Body of pancreas (tissue), 4 donors: ENCODE measurements around the gene TRAPPC2. TPM values are rescaled to one million over a fixed set of nuclear protein-coding genes. Genes with fewer than 3 reads are reported as not detected.

Source experiments
- ATAC-seq: fragments of 150-250 bp; one replicate; pipeline ENCODE4 v1.9.1; 2016
- DNase-seq, 4 donors: peaks; one replicate each; pipeline ENCODE4 v3.0.0-alpha.2; 2019
- H3K27ac ChIP-seq, 4 donors: fragments of 200-600 bp; sonication (generic); 1 replicate in 3 of 4; 2 replicates in 1 of 4; pipeline versions ENCODE4 v1.5.1 to v1.6.1; 2016 to 2019; ENCODE audit warnings: mild to moderate bottlenecking in 1 of 4, mixed read lengths in 1 of 4, moderate library complexity in 1 of 4
- H3K27me3 ChIP-seq, 2 donors: fragments of 200-600 bp; sonication (generic); one replicate each; pipeline ENCODE4 v1.6.0; 2016; ENCODE audit warnings: mild to moderate bottlenecking in 1 of 2
- H3K36me3 ChIP-seq, 2 donors: fragments of 200-600 bp; sonication (generic); replicated peaks in 1 of 2; 2 replicates each; pipeline ENCODE4 v1.5.1; 2016; ENCODE audit warnings: low read depth in 2 of 2; ENCODE audit not compliant: insufficient read depth in 1 of 2
- H3K4me1 ChIP-seq: fragments of 200-600 bp; sonication (generic); one replicate; pipeline ENCODE4 v1.6.0; 2016
- H3K4me3 ChIP-seq, 2 donors: fragments of 200-600 bp; sonication (generic); 1 replicate in 1 of 2; 2 replicates in 1 of 2; pipeline ENCODE4 v1.5.1; 2016 to 2019
- H3K9me3 ChIP-seq, 3 donors: fragments of 200-600 bp; sonication (generic); 1 replicate in 2 of 3; 2 replicates in 1 of 3; pipeline ENCODE4 v1.5.1; 2016
- CTCF ChIP-seq, 7 experiments: fragments of 450-650 bp in 4 of 7; fragments of 200-600 bp in 3 of 7; sonication (generic) in 3 of 7; IDR thresholded peaks; one replicate each; pipeline ENCODE4 v1.5.1; 2016 to 2019; ENCODE audit warnings: antibody characterized with exemption in 7 of 7
- POLR2A ChIP-seq, 3 donors: fragments of 450-650 bp; IDR thresholded peaks; one replicate each; pipeline ENCODE4 v1.6.1; 2016; ENCODE audit warnings: antibody characterized with exemption in 3 of 3, mild to moderate bottlenecking in 2 of 3
- WGBS, 2 donors: methylation state at CpG; one replicate each; pipeline ENCODE4 v1.1.5; 2017; 5-methylcytosine and 5-hydroxymethylcytosine counted together
- intact Hi-C: fragments of 100-400 bp; cut with DNase I; formaldehyde crosslinking; loops from one replicate; pipeline ENCODE4 v1.15.1; 2023
- total RNA-seq, 2 donors: library from RNA; depleted of rRNA; stranded (reverse); fragments of >200 nt; gene quantifications; one replicate each; pipeline ENCODE4 v1.1.0, GENCODE V29; 2016

TRAPPC2 gene
- total RNA-seq, 2 donors from 2014 or later, result 14.5 to 28.5 TPM

- no peaks in the 10 kb centered on the region for H3K36me3 ChIP-seq
- H3K9me3 ChIP-seq, result no peaks in the 10 kb centered on the region
- intact Hi-C loops, result no loop called here
- WGBS, 2 donors, result 34 to 46% methylated on average over 5 of the region's 5 CpGs
- TF ChIP-seq POLR2A (IDR thresholded peaks at IDR 0.05) (no peak), CTCF (IDR thresholded peaks at IDR 0.05) (no peak)
- peak overlapping the region in 3 of 4 donors; percentile 43 to 67 (median 44) for H3K27ac ChIP-seq
- no peak overlapping the region for H3K4me3 ChIP-seq
- ATAC-seq (peak; percentile 42), DNase-seq (peak in 3 of 4 donors; percentile 18 to 66 (median 19))
- peaks cover 60% of the 10 kb centered on the region for H3K4me1 ChIP-seq
- H3K27me3 ChIP-seq, result no peaks in the 10 kb centered on the region
Measured at GRCh38 chrX:13702111-13702789, 32.2 kb downstream of the TRAPPC2 start.

GRCh38 chrX:13700380-13700779 lies 34.0 kb downstream of the TRAPPC2 start:
- 18 to 28% methylated on average over 4 of the region's 4 CpGs for WGBS, 2 donors
- ATAC-seq, result no peak
- peaks cover 60% of the 10 kb centered on the region for H3K4me1 ChIP-seq
- H3K36me3 ChIP-seq, result no peaks in the 10 kb centered on the region
- peak overlapping the region in 1 of 4 donors; percentile 41 for H3K27ac ChIP-seq
- intact Hi-C loops, result no loop called here
- TF ChIP-seq POLR2A (IDR thresholded peaks at IDR 0.05), result no peak
- DNase-seq, result no peak
- H3K27me3 ChIP-seq, result no peaks in the 10 kb centered on the region
- H3K9me3 ChIP-seq, result no peaks in the 10 kb centered on the region
- no peak overlapping the region for H3K4me3 ChIP-seq

GRCh38 chrX:13699183-13699826 lies 35.1 kb downstream of the TRAPPC2 start:
- Histone ChIP-seq H3K27me3 (no peaks in the 10 kb centered on the region), H3K4me1 (peaks cover 71% of the 10 kb centered on the region), H3K4me3 (no peak overlapping the region), H3K36me3 (no peaks in the 10 kb centered on the region), H3K27ac (peak overlapping the region in 1 of 4 donors; percentile 41), H3K9me3 (no peaks in the 10 kb centered on the region)
- intact Hi-C loops, result no loop called here
- 36 to 51% methylated on average over 7 of the region's 7 CpGs for WGBS, 2 donors
- ATAC-seq (peak; percentile 60), DNase-seq (peak in 2 of 4 donors; percentile 13 to 24)
- TF ChIP-seq CTCF (IDR thresholded peaks at IDR 0.05), result no peak
- no peak for TF ChIP-seq POLR2A (IDR thresholded peaks at IDR 0.05)

- H3K9me3 ChIP-seq, result no peaks in the 10 kb centered on the region
- H3K36me3 ChIP-seq, result no peaks in the 10 kb centered on the region
- 35 to 41% methylated on average over 1 of the region's 1 CpG for WGBS, 2 donors
- H3K27me3 ChIP-seq, result no peaks in the 10 kb centered on the region
- H3K4me1 ChIP-seq, result peaks cover 73% of the 10 kb centered on the region
- ATAC-seq (no peak), DNase-seq (no peak)
- TF ChIP-seq CTCF (IDR thresholded peaks at IDR 0.05) (no peak), POLR2A (IDR thresholded peaks at IDR 0.05) (no peak)
- H3K27ac ChIP-seq, result peak overlapping the region in 2 of 4 donors; percentile 6 to 41
- intact Hi-C loops, result no loop called here
- H3K4me3 ChIP-seq, result no peak overlapping the region
Measured at GRCh38 chrX:13698432-13698831, 36.0 kb downstream of the TRAPPC2 start.

- ATAC-seq (no peak), DNase-seq (no peak)
- H3K36me3 ChIP-seq, result no peaks in the 10 kb centered on the region
- H3K4me3 ChIP-seq, result no peak overlapping the region
- 90 to 93% methylated on average over 1 of the region's 1 CpG for WGBS, 2 donors
- H3K9me3 ChIP-seq, result no peaks in the 10 kb centered on the region
- TF ChIP-seq POLR2A (IDR thresholded peaks at IDR 0.05) (no peak), CTCF (IDR thresholded peaks at IDR 0.05) (no peak)
- H3K27ac ChIP-seq, result no peak overlapping the region
- H3K4me1 ChIP-seq, result peaks cover 72% of the 10 kb centered on the region
- intact Hi-C loops, result no loop called here
- H3K27me3 ChIP-seq, result no peaks in the 10 kb centered on the region
Measured at GRCh38 chrX:13697976-13698375, 36.4 kb downstream of the TRAPPC2 start.
